Adipocyte (in vitro differentiated cells): Measurements from ENCODE around the gene ECHS1.
"Not testable (repeated sequence)": the region's sequence is repeated elsewhere in the genome, so short reads cannot be mapped to it uniquely, and the experiment has no call there.

ENCODE experiments used
- DNase-seq: peaks from one replicate; pipeline ENCODE4 v3.0.0-alpha.2; 2015; ENCODE audit warnings: low read depth
- H3K27me3 ChIP-seq: replicated peaks from 2 replicates; pipeline ENCODE4 v1.7.0; 2013; ENCODE audit warnings: mild to moderate bottlenecking, low read length, moderate library complexity; ENCODE audit not compliant: control insufficient read depth, insufficient read depth
- H3K36me3 ChIP-seq: 2 replicates; pipeline ENCODE4 v1.7.0; 2013; ENCODE audit warnings: low read length, mild to moderate bottlenecking, moderate library complexity; ENCODE audit not compliant: control insufficient read depth, insufficient read depth, severe bottlenecking
- H3K4me1 ChIP-seq: 2 replicates; pipeline ENCODE4 v1.7.0; 2013; ENCODE audit warnings: mild to moderate bottlenecking, low read length, moderate library complexity; ENCODE audit not compliant: control insufficient read depth, insufficient read depth
- H3K4me3 ChIP-seq: 2 replicates; pipeline ENCODE4 v1.7.0; 2013; ENCODE audit warnings: mild to moderate bottlenecking, low read length, moderate library complexity
- H3K9ac ChIP-seq: 2 replicates; pipeline ENCODE4 v1.7.0; 2013; ENCODE audit warnings: mild to moderate bottlenecking, low read length, moderate library complexity
- H3K9me3 ChIP-seq: 2 replicates; pipeline ENCODE4 v1.7.0; 2013; ENCODE audit warnings: mild to moderate bottlenecking, low read length, moderate library complexity; ENCODE audit not compliant: control insufficient read depth

The ECHS1 gene

DNA sequence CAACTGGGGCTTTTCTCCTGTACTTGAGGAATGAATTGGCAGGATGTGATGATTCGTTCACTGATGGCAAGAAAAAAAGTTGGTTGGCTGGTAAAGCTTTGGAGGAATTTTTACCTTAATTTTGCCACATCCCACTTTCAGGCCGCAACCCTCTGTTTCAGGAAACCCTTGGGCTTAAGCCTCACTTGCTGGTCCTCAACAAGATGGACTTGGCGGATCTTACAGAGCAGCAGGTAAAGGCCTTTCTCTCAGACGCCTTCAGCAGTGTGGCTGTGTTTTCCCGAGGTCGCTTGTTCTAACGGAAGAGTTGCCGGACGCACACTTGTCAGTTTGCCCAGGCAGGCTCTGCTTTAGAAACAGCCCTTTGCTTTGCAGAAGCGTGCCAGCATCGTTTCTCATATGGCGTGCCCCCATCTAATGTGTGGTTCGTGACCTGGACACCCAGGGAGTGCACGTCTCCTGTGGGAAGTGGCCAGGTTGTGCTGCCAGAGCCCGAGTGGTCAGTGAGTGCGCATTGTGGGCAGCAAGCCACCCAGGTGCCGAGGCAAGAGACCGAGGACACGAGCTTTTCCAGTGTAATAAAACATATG lies 23.0 kb upstream of the ECHS1 start:
- Histone ChIP-seq H3K9ac (no peak overlapping the region), H3K9me3 (no peaks in the 10 kb centered on the region), H3K4me1 (peaks cover 13% of the 10 kb centered on the region), H3K27me3 (no peaks in the 10 kb centered on the region), H3K4me3 (no peak overlapping the region), H3K36me3 (peaks cover 35% of the 10 kb centered on the region)
- no peak for DNase-seq

- Histone ChIP-seq H3K9me3 (no peaks in the 10 kb centered on the region), H3K27me3 (no peaks in the 10 kb centered on the region), H3K4me3 (peak overlapping the region; percentile 89), H3K9ac (peak overlapping the region; percentile 94), H3K36me3 (peaks cover 28% of the 10 kb centered on the region), H3K4me1 (peaks cover 13% of the 10 kb centered on the region)
- DNase-seq = no peak
Observed at GRCh38 chr10:133394801-133395221, 21.7 kb upstream of the ECHS1 start.

DNA sequence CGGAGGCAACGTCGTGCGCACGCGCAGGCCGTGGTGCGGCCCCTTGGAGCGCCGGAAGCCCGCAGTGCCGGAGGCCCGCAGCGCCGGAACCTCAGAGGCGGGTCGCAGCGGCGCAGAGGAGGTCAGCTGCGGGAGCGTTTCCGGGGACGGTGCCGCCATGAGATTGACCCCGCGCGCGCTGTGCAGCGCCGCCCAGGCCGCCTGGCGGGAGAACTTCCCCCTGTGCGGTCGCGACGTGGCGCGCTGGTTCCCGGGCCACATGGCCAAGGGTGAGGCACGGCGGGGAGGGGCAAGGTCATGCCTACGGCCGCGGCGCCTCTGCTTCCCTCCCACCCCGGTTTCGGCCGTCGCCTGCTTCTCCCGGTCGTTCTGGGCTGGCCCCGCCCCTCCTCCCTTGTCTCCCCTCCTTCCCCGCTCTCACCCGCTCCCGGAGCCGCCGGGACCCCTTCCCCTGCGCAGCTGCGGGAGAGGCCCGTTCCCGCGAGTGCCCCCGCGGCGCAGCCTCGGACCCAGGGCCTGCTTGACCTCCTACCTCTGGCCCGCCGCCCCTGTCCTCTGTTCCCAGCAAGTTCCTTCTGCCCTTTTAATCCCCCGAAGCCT lies 21.0 kb upstream of the ECHS1 start, which contains the start of gene MTG1:
MTG1 (plus strand) TSS at position 94 of the 600 bp plus-strand sequence; CDS start at position 158, 64 bp downstream.
- Histone ChIP-seq H3K36me3 (peaks cover 22% of the 10 kb centered on the region), H3K4me1 (peaks cover 13% of the 10 kb centered on the region), H3K27me3 (no peaks in the 10 kb centered on the region), H3K9ac (peak within 1 kb of the TSS; percentile 94), H3K9me3 (no peaks in the 10 kb centered on the region), H3K4me3 (peak within 1 kb of the TSS; percentile 89)
- peak; percentile 98 for DNase-seq

- DNase-seq = no peak
- Histone ChIP-seq H3K4me3 (peak overlapping the region; percentile 89), H3K27me3 (no peaks in the 10 kb centered on the region), H3K4me1 (peaks cover 13% of the 10 kb centered on the region), H3K9me3 (no peaks in the 10 kb centered on the region), H3K36me3 (peaks cover 16% of the 10 kb centered on the region), H3K9ac (peak overlapping the region; percentile 94)
Observed at GRCh38 chr10:133393401-133394063, 20.4 kb upstream of the ECHS1 start.

DNA sequence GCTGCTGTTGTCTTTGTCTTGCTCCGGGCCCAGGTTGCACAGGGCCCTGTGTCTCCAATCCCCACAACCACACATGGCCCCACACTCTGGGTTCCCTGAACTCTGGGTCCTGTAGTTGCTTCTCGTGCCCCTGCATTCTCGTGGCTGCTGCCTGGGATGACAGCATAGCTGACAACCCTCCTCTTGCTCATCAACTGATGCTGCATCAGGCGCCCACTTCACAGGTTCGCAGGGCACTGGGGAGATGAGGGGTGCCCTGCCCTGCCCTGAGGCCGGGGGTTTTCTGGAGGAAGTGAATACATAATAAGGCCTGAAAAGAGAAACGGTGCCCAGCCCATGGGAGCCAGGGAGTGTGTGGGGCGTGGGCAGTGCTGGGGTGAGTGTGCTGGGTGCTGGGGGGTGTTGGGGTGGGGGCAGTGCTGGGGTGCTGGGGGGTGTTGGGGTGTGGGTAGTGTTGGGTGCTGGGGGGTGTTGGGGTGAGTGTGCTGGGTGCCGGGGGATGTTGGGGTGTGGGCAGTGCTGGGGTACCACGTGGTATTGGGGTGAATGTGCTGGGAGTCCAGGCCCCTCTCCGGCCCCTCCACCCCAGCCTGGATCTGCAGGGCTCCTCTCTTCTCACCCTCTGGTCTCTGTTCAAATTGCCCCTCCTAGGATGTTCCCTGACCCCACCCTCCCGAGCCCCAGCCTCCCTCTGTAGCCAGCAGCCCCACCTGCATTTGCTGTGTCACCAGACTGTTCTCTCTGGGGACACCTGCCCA lies 18.8 kb upstream of the ECHS1 start:
- no peaks in the 10 kb centered on the region for H3K27me3 ChIP-seq
- peaks cover 13% of the 10 kb centered on the region for H3K4me1 ChIP-seq
- H3K4me3 ChIP-seq = no peak overlapping the region
- H3K9ac ChIP-seq = no peak overlapping the region
- H3K9me3 ChIP-seq = no peaks in the 10 kb centered on the region
- H3K36me3 ChIP-seq = peaks cover 10% of the 10 kb centered on the region
- no peak for DNase-seq

- no peak for DNase-seq
- Histone ChIP-seq H3K4me3 (no peak overlapping the region), H3K36me3 (peaks cover 4% of the 10 kb centered on the region), H3K27me3 (no peaks in the 10 kb centered on the region), H3K9me3 (no peaks in the 10 kb centered on the region), H3K9ac (no peak overlapping the region), H3K4me1 (peaks cover 13% of the 10 kb centered on the region)
Observed at GRCh38 chr10:133391249-133391635, 18.1 kb upstream of the ECHS1 start.

- DNase-seq = no peak
- Histone ChIP-seq H3K4me3 (no peak overlapping the region), H3K4me1 (peaks cover 13% of the 10 kb centered on the region), H3K36me3 (no peaks in the 10 kb centered on the region), H3K9ac (no peak overlapping the region), H3K27me3 (no peaks in the 10 kb centered on the region), H3K9me3 (no peaks in the 10 kb centered on the region)
Observed at GRCh38 chr10:133390597-133391248, 17.6 kb upstream of the ECHS1 start.

- Histone ChIP-seq H3K27me3 (no peaks in the 10 kb centered on the region), H3K9ac (no peak overlapping the region), H3K4me3 (no peak overlapping the region), H3K9me3 (no peaks in the 10 kb centered on the region), H3K4me1 (peaks cover 3% of the 10 kb centered on the region), H3K36me3 (no peaks in the 10 kb centered on the region)
- no peak for DNase-seq
Observed at GRCh38 chr10:133388973-133389818, 16.0 kb upstream of the ECHS1 start.

DNA sequence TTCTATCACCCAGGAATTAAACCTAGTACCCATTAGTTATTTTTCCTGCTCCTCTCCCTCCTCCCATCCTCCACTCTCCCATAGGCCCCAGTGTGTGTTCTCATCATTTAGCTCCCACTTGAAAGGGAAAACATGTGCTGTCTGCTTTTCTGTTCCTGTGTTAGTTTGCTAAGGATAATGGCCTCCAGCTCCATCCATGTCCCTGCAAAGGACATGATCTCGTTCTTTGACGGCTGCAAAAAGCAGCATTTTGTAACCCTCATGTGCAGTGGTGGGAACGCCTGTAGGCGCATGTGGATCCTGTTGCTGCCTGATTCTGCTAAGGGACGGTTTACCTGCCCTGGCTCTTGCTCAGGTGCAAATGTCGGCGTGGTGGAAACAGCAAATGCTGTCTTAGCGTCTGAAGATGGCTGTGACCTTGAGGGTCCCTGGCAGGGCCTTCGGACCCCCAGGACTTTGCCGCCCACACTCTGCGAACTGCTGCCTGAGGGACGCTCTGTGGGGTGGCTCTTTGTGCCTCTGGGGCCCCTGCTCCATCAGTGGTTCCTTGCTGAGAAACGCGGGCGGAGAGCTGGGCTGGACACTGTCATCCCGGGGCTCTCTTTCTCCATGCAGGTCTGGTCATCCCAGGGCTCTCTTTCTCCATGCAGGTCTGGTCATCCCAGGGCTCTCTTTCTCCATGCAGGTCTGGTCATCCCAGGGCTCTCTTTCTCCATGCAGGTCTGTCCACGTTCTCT lies 15.2 kb upstream of the ECHS1 start:
- no peak overlapping the region for H3K4me3 ChIP-seq
- no peaks in the 10 kb centered on the region for H3K27me3 ChIP-seq
- no peak overlapping the region for H3K9ac ChIP-seq
- no peak for DNase-seq
- no peaks in the 10 kb centered on the region for H3K9me3 ChIP-seq
- peaks cover under 1% of the 10 kb centered on the region for H3K4me1 ChIP-seq
- H3K36me3 ChIP-seq = no peaks in the 10 kb centered on the region

DNA sequence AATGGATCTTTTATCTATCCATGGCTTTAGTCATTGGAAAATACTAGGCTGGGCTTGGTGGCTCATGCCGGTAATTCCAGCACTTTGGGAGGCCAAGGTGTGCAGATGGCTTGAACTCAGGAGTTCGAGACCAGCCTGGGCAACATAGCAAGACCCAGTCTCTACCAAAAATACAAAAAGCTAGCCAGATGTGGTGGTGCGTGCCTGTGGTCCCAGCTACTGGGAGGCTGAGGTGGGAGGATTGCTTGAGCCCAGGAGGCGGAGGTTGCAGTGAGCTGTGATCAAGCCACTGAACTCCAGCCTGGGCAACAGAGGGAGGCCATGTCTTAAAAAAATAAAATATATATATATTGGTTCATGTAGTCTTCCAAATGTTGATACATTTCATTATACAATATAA lies 13.8 kb upstream of the ECHS1 start:
- H3K36me3 ChIP-seq, H3K9ac ChIP-seq, H3K4me3 ChIP-seq, H3K4me1 ChIP-seq, DNase-seq, H3K27me3 ChIP-seq, H3K9me3 ChIP-seq: not testable (repeated sequence)
